AG04450 (cell line): ENCODE results near the gene SREK1. TPM values are rescaled to one million over a fixed set of nuclear protein-coding genes. Genes with fewer than 3 reads are reported as not detected.

Experiments
- CTCF ChIA-PET: fragments of 300-600, 350-600 bp; formaldehyde crosslinking; extraction: SDS; loops from one replicate; lab custom pipeline; 2022; ENCODE audit warnings: antibody characterized with exemption, inconsistent platforms; lab: Charles Lee
- POLR2A ChIA-PET: fragments of 350-600 bp; formaldehyde crosslinking; extraction: SDS; loops from one replicate; lab custom pipeline; 2021; ENCODE audit warnings: antibody characterized with exemption, inconsistent platforms; lab: Yijun Ruan, JAX
- DNase-seq: peaks from one replicate; pipeline ENCODE4 v3.0.0-alpha.2; 2011; ENCODE audit warnings: low read depth, low spot score
- H3K27ac ChIP-seq: one replicate; pipeline ENCODE4 v1.5.1; 2012; ENCODE audit warnings: low read depth, low read length, control low read depth
- H3K27me3 ChIP-seq: one replicate; pipeline ENCODE4 v1.6.0; 2012; ENCODE audit warnings: low read length; ENCODE audit not compliant: control insufficient read depth, insufficient read depth
- H3K4me3 ChIP-seq: 2 replicates; pipeline ENCODE4 v1.5.1; 2011; ENCODE audit warnings: mild to moderate bottlenecking, low read depth, low read length, control low read depth
- H3K9me3 ChIP-seq: 2 replicates; pipeline ENCODE4 v1.5.1; 2012; ENCODE audit warnings: low read length; ENCODE audit not compliant: control insufficient read depth, insufficient read depth
- polyA plus RNA-seq: library from polyadenylated mRNA; depleted of rRNA; stranded (reverse); fragments of >200 nt; gene quantifications from 2 replicates; pipeline ENCODE4 v1.2.3, GENCODE V29; 2011
- TF ChIP-seq, protein P1 (sequence below): IDR thresholded peaks from 2 replicates; pipeline ENCODE4 v1.5.1; 2011; ENCODE audit warnings: low read depth, low read length, control low read depth, inconsistent platforms

Gene SREK1
- polyA plus RNA-seq, 1 experiment: 58.8 TPM

DNA sequence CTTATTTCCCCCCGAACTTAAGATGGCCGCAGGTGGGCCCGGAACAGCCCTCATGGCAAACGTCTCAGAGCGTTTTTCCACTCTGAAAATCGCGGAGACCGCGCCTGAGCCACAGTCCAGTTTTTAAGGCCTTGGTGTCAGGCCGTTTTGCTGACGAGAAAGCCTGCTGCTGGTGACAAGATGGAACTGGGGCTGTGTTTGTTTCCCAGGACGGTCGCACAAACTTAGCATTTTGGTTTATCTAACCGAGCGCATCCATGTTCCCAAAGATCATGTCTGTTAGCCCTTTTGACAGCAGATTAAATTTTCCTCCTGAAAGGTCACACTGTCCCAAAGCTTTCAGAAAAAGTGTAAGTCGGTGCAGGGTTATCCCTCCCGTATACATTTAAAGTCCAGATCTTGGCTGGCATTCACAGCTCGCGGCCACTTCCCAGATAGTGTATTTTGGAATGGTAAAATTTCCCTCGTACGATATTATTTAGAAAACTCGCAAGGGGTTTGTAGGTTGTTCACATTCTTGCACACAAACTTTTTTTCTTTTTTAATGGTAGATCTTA is 812 bp downstream of the SREK1 start:
- peak; percentile 10 for DNase-seq
- TF ChIP-seq, protein P1, sequence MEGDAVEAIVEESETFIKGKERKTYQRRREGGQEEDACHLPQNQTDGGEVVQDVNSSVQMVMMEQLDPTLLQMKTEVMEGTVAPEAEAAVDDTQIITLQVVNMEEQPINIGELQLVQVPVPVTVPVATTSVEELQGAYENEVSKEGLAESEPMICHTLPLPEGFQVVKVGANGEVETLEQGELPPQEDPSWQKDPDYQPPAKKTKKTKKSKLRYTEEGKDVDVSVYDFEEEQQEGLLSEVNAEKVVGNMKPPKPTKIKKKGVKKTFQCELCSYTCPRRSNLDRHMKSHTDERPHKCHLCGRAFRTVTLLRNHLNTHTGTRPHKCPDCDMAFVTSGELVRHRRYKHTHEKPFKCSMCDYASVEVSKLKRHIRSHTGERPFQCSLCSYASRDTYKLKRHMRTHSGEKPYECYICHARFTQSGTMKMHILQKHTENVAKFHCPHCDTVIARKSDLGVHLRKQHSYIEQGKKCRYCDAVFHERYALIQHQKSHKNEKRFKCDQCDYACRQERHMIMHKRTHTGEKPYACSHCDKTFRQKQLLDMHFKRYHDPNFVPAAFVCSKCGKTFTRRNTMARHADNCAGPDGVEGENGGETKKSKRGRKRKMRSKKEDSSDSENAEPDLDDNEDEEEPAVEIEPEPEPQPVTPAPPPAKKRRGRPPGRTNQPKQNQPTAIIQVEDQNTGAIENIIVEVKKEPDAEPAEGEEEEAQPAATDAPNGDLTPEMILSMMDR: no peak

DNA sequence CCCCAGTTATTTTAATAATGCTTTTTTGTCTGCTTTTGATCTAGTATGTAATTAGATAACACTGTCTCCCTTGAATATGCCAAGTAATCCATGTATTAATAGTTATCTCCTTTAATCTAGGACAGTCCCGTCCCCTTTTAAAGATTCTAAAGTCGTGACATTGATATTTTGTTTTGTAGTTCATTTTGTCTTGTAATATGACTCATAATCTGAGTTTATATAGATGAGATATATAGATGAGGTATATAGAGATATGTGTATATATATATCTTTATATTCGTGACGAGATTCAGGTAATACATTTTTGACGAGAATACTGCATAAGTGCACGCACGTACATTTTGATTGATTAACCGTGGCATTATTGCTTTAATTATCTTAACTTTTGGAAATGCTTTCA is 1.6 kb downstream of the SREK1 start:
- no peaks in the 10 kb centered on the region for H3K9me3 ChIP-seq
- H3K27ac ChIP-seq: no peak overlapping the region
- ChIA-PET CTCF (no interaction called here), POLR2A (no interaction called here)
- DNase-seq: no peak
- H3K4me3 ChIP-seq: peak overlapping the region; percentile 91
- TF ChIP-seq, protein P1: no peak
- no peaks in the 10 kb centered on the region for H3K27me3 ChIP-seq

More for the DNA sequence above, 812 bp downstream of the SREK1 start:
- ChIA-PET CTCF (interaction anchor here (0.6 kb wide), 2 partner anchors 62 to 417 kb away, joined by 3 to 5 read pairs; no protein-coding TSS in a partner anchor), POLR2A (interaction anchor here (0.6 to 1.3 kb wide), 5 partner anchors 28 to 1117 kb away, joined by 3 to 4 read pairs (median 3); no protein-coding TSS in a partner anchor)
- no peaks in the 10 kb centered on the region for H3K27me3 ChIP-seq
- H3K9me3 ChIP-seq: no peaks in the 10 kb centered on the region
- H3K27ac ChIP-seq: peak overlapping the region; percentile 97
- peak overlapping the region; percentile 91 for H3K4me3 ChIP-seq

- Histone ChIP-seq H3K9me3 (0 out of 2 replicates have a peak, but pooled peaks cover 2% of the 10 kb centered on the region), H3K27ac (no peak overlapping the region), H3K4me3 (no peak overlapping the region), H3K27me3 (no peaks in the 10 kb centered on the region)
- CTCF ChIA-PET: interaction anchor here (1.1 kb wide), 1 partner anchor 21 kb away, joined by 3 read pairs; no protein-coding TSS in a partner anchor
- POLR2A ChIA-PET: no interaction called here
- TF ChIP-seq, protein P1: no peak
- no peak for DNase-seq
Observed at GRCh38 chr5:66149950-66150349, 5.8 kb downstream of the SREK1 start.

GRCh38 chr5:66151030-66151429 is 6.9 kb downstream of the SREK1 start:
- CTCF ChIA-PET: no interaction called here
- 0 out of 2 replicates have a peak, but pooled peaks cover 2% of the 10 kb centered on the region for H3K9me3 ChIP-seq
- DNase-seq: no peak
- no peak overlapping the region for H3K4me3 ChIP-seq
- H3K27ac ChIP-seq: no peak overlapping the region
- TF ChIP-seq, protein P1: no peak
- POLR2A ChIA-PET: no interaction called here
- no peaks in the 10 kb centered on the region for H3K27me3 ChIP-seq

GRCh38 chr5:66151491-66151890 is 7.4 kb downstream of the SREK1 start:
- Histone ChIP-seq H3K4me3 (no peak overlapping the region), H3K27me3 (no peaks in the 10 kb centered on the region), H3K9me3 (0 out of 2 replicates have a peak, but pooled peaks cover 2% of the 10 kb centered on the region), H3K27ac (no peak overlapping the region)
- POLR2A ChIA-PET: interaction anchor here (0.6 to 0.7 kb wide), 2 partner anchors 511 to 524 kb away, joined by 4 read pairs; no protein-coding TSS in a partner anchor
- TF ChIP-seq, protein P1: no peak
- DNase-seq: no peak
- CTCF ChIA-PET: no interaction called here
